SK-N-SH treated with all-trans-retinoic acid at 6 μM for 48 hours (cell line): ENCODE results near the gene CAV1.
A peak's percentile ranks its signal among the peaks of the same experiment; 100 is the strongest.

ENCODE experiments used
- ATAC-seq: fragments of 200-7000 bp; cut with Tn5 transposase; 3 replicates; pipeline ENCODE4 v1.9.1; 2020; ENCODE audit warnings: mild to moderate bottlenecking, moderate library complexity
- BACH2 ChIP-seq: fragments of 250-450 bp; sonication (Bioruptor Pico); IDR thresholded peaks from 2 replicates; pipeline ENCODE4 v1.9.0; 2021; ENCODE audit warnings: mild to moderate bottlenecking, borderline replicate concordance
- CSRNP3 ChIP-seq: fragments of 250-450 bp; sonication (Bioruptor Pico); IDR thresholded peaks from 2 replicates; pipeline ENCODE4 v1.5.1; 2021; ENCODE audit warnings: mild to moderate bottlenecking, moderate library complexity
- GLIS3 ChIP-seq: fragments of 250-450 bp; sonication (Bioruptor Pico); IDR thresholded peaks from 2 replicates; pipeline ENCODE4 v1.5.0; 2020; ENCODE audit warnings: mild to moderate bottlenecking, moderate library complexity
- OSR1 ChIP-seq: fragments of 250-450 bp; sonication (Bioruptor Pico); IDR thresholded peaks from 2 replicates; pipeline ENCODE4 v1.8.0; 2022; ENCODE audit warnings: moderate library complexity, mild to moderate bottlenecking, inconsistent platforms
- PATZ1 ChIP-seq: fragments of 250-450 bp; sonication (Bioruptor Pico); IDR thresholded peaks from 2 replicates; pipeline ENCODE4 v1.8.0; 2020; ENCODE audit warnings: mild to moderate bottlenecking, moderate library complexity, borderline replicate concordance
- PPARA ChIP-seq: fragments of 250-450 bp; sonication (Bioruptor Pico); IDR thresholded peaks from 2 replicates; pipeline ENCODE4 v1.5.0; 2020; ENCODE audit warnings: mild to moderate bottlenecking, borderline replicate concordance
- RARB ChIP-seq: fragments of 250-450 bp; sonication (Bioruptor Pico); IDR thresholded peaks from 2 replicates; pipeline ENCODE4 v1.8.0; 2021; ENCODE audit warnings: mild to moderate bottlenecking, moderate library complexity
- TOX ChIP-seq: fragments of 250-450 bp; sonication (Bioruptor Pico); IDR thresholded peaks from 2 replicates; pipeline ENCODE4 v1.8.0; 2021; ENCODE audit warnings: mild to moderate bottlenecking, moderate library complexity, borderline replicate concordance
- TSHZ2 ChIP-seq: fragments of 250-450 bp; sonication (Bioruptor Pico); IDR thresholded peaks from 2 replicates; pipeline ENCODE4 v1.5.0; 2020; ENCODE audit warnings: mild to moderate bottlenecking, moderate library complexity
- ZNF565 ChIP-seq: fragments of 450-650 bp; formaldehyde crosslinking; conservative IDR thresholded peaks from 2 replicates; pipeline ENCODE4 v1.5.0; 2020; ENCODE audit warnings: low read depth, mild to moderate bottlenecking, moderate library complexity
- ZNF8 ChIP-seq: fragments of 450-650 bp; formaldehyde crosslinking; IDR thresholded peaks from 2 replicates; pipeline ENCODE4 v1.5.0; 2020; ENCODE audit warnings: mild to moderate bottlenecking, moderate library complexity
- TF ChIP-seq, protein P1 (sequence below): fragments of 250-450 bp; sonication (Bioruptor Pico); IDR thresholded peaks from 2 replicates; pipeline ENCODE4 v1.8.0; 2021; ENCODE audit warnings: low read depth, mild to moderate bottlenecking, moderate library complexity, borderline replicate concordance

Gene CAV1

DNA sequence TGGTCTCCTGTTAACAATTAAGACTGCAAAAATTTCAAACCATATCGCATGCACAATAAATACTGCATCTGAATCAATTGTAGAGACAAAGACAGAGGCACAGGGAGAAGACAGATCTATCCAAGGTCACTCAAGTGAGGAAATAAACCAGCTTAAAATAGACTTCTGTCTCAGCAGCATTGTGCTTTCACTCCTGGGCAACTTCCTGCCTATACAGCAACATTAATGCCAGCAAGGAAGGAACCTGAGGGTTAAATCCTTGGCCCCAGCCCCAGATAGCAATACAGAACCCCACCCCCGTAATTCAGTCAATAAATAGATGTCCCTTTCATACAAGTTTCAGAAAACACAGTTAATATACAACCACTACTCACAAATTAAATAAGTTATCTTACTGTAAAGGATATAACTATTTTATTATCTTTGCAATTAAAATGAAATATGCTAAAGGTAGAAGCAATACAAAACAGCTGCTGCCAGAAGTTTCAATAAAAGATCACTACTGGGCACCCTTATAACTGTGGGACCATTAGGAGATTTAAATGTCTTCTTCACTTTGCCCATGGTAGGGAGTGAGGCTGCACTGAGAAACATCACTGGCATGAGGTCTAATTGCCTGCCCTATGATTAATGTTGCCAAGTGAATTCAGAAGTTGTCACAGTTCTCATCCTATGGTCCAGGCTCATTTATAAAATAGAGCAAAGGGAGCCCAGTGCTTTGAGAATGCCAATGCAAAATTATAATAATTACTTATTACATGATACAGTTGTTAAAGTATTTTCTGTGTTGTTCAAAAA, 49.4 kb downstream of the CAV1 start (continued):
- TF ChIP-seq TSHZ2 (CRISPR knock-in tag) (no peak), ZNF8 (CRISPR knock-in tag) (no peak), ZNF565 (CRISPR knock-in tag) (no peak), RARB (CRISPR knock-in tag) (no peak), BACH2 (CRISPR knock-in tag) (no peak), PATZ1 (CRISPR knock-in tag) (no peak), OSR1 (CRISPR knock-in tag) (no peak)

GRCh38 chr7:116575853-116576252, 51.0 kb downstream of the CAV1 start:
- ATAC-seq, result no peak
- TF ChIP-seq TSHZ2 (CRISPR knock-in tag) (no peak), PATZ1 (CRISPR knock-in tag) (no peak), CSRNP3 (CRISPR knock-in tag) (no peak), BACH2 (CRISPR knock-in tag) (no peak)

DNA sequence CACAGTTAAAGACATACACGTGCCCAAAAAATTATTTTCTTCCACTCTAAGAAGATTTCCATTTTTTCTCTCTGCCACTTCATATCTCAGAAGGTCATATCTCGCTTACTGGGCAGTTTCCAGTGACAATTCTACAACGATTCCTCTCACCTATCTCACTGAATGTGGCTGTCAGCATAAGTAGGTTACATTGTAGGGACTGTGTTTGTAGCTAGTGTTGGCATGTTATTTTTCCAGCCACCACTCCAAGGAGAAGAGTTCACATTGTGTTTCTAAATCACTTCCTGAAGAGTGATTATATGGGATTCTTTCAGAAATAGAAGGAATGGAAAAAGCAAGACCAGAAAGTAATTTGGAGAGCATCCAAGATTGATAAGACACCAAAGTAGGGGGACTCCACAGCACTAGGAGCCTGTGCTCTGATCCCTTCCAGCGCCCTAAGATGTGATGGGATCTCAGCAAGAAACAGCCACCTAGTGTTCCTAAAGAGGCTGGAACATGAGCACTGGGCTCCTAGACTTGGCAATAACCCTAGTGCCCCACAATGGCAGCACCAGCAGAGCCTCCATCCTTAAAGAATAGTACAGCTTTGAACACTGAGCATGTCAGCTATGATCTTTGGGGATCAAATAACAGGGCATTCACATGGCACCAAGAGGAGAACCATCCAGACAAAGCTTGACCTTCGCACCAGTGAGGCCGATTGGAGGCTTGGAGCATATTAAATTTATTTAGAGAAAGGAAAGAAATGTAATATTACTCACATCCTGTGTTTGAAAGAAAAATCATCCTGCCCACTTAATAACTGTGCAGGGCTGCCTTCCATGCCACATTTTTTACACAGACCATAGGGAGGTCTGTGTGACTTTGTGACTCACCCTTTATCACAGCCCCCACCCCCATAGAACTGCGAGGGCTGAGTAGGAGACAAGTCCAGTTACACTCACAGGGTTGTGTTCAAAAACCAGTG, 51.8 kb downstream of the CAV1 start:
- peak; percentile 91 for ATAC-seq
- TF ChIP-seq PPARA (CRISPR knock-in tag) (no peak), GLIS3 (no peak), TOX (CRISPR knock-in tag) (0 out of 2 replicates have a peak, but pooled peaks have one; percentile 12), BACH2 (CRISPR knock-in tag) (no peak), OSR1 (CRISPR knock-in tag) (0 out of 2 replicates have a peak, but pooled peaks have one; percentile 60)
- TF ChIP-seq, protein P1, sequence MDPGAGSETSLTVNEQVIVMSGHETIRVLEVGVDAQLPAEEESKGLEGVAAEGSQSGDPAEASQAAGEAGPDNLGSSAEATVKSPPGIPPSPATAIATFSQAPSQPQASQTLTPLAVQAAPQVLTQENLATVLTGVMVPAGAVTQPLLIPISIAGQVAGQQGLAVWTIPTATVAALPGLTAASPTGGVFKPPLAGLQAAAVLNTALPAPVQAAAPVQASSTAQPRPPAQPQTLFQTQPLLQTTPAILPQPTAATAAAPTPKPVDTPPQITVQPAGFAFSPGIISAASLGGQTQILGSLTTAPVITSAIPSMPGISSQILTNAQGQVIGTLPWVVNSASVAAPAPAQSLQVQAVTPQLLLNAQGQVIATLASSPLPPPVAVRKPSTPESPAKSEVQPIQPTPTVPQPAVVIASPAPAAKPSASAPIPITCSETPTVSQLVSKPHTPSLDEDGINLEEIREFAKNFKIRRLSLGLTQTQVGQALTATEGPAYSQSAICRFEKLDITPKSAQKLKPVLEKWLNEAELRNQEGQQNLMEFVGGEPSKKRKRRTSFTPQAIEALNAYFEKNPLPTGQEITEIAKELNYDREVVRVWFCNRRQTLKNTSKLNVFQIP (CRISPR knock-in tag), result no peak
